Fibroblast of upper back skin (primary cell): Measurements from ENCODE around the gene TGIF2LX.
"Not testable (repeated sequence)": the region's sequence is repeated elsewhere in the genome, so short reads cannot be mapped to it uniquely, and the experiment has no call there.

Experiments
- DNase-seq: peaks from one replicate; pipeline ENCODE4 v3.0.0-alpha.2; 2013

TGIF2LX gene

GRCh38 chrX:89921665-89922064 is at the start of gene TGIF2LX:
Gene TGIF2LX (plus strand): TSS chrX:89921908. CDS start chrX:89922086, 178 bp downstream.
- not testable (repeated sequence) for DNase-seq

DNA sequence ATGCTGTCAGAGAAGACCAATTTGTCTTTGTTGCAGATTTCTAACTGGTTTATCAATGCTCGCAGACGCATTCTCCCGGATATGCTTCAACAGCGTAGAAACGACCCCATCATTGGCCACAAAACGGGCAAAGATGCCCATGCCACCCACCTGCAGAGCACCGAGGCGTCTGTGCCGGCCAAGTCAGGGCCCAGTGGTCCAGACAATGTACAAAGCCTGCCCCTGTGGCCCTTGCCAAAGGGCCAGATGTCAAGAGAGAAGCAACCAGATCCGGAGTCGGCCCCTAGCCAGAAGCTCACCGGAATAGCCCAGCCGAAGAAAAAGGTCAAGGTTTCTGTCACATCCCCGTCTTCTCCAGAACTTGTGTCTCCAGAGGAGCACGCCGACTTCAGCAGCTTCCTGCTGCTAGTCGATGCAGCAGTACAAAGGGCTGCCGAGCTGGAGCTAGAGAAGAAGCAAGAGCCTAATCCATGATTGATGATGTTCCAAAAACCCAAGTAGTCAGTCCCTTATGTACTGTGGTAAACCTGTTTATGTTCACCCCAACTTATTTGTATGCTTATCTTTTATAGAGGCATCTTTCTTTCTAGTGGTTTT is 728 bp downstream of the TGIF2LX start:
- not testable (repeated sequence) for DNase-seq

DNA sequence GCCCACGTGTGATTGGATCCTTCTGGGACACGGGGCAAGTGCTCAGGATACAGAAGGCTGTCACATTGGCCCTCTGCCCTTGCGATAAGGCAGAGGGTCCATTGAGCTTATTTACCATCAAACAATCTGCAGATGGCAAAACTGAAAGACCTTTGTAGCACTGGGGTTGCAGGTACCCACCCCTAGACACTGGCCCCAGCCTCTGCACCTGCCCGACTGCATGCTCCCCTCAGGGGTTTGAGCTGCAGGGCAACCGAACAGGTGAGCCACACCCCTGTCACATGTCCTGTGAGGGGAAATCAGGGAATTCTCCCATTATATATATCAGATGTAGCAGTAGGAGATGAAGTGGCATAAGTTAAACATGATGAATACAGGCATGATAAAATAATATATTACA is 21.4 kb downstream of the TGIF2LX start:
- not testable (repeated sequence) for DNase-seq

- not testable (repeated sequence) for DNase-seq
These were observed 43.9 kb downstream of the TGIF2LX start for GRCh38 chrX:89965588-89965987.
